CD4-positive, alpha-beta T cell treated with Interleukin-15 for 4 hours (primary cell): Measurements from ENCODE around the gene CUL1.
A peak's percentile ranks its signal among the peaks of the same experiment; 100 is the strongest.

Experiments
- DNase-seq: peaks from one replicate; pipeline ENCODE4 v3.0.0-alpha.2; 2020; ENCODE audit warnings: low spot score

Gene CUL1

GRCh38 chr7:148761499-148762278 is 63.0 kb downstream of the CUL1 start:
- no peak for DNase-seq

- no peak for DNase-seq
Observed at GRCh38 chr7:148763622-148764021, 64.9 kb downstream of the CUL1 start.

GRCh38 chr7:148770004-148770403 is 71.3 kb downstream of the CUL1 start:
- no peak for DNase-seq

- DNase-seq = peak; percentile 53
Observed at GRCh38 chr7:148772297-148773089, 73.8 kb downstream of the CUL1 start.

GRCh38 chr7:148773334-148773733 is 74.6 kb downstream of the CUL1 start:
- DNase-seq = peak; percentile 53

- no peak for DNase-seq
Observed at GRCh38 chr7:148774471-148774870, 75.8 kb downstream of the CUL1 start.

GRCh38 chr7:148782757-148783456 is 84.2 kb downstream of the CUL1 start:
- no peak for DNase-seq

GRCh38 chr7:148783801-148784527 is 85.3 kb downstream of the CUL1 start:
- no peak for DNase-seq

GRCh38 chr7:148787571-148788295 is 89.0 kb downstream of the CUL1 start:
- no peak for DNase-seq

- DNase-seq = no peak
Observed at GRCh38 chr7:148789220-148789619, 90.5 kb downstream of the CUL1 start.

GRCh38 chr7:148790131-148790726 is 91.5 kb downstream of the CUL1 start:
- no peak for DNase-seq

GRCh38 chr7:148790850-148791249 is 92.1 kb downstream of the CUL1 start:
- DNase-seq = no peak

- DNase-seq = no peak
Observed at GRCh38 chr7:148791546-148791945, 92.8 kb downstream of the CUL1 start.

GRCh38 chr7:148793590-148793989 is 94.9 kb downstream of the CUL1 start:
- no peak for DNase-seq

GRCh38 chr7:148794476-148794875 is 95.8 kb downstream of the CUL1 start:
- no peak for DNase-seq

GRCh38 chr7:148796841-148797240 is 98.1 kb downstream of the CUL1 start:
- no peak for DNase-seq

- no peak for DNase-seq
Observed at GRCh38 chr7:148799893-148800555, 101.3 kb downstream of the CUL1 start.

GRCh38 chr7:148800677-148801076 is 102.0 kb downstream of the CUL1 start:
- DNase-seq = no peak

GRCh38 chr7:148802101-148802493 is 103.4 kb downstream of the CUL1 start:
- no peak for DNase-seq

GRCh38 chr7:148803094-148803493 is 104.4 kb downstream of the CUL1 start:
- DNase-seq = no peak
